Measurements from ENCODE around the gene TMEM213. TPM values are rescaled to one million over a fixed set of nuclear protein-coding genes. Genes with fewer than 3 reads are reported as not detected.

Gene TMEM213
- total and polyA plus RNA-seq, 9 of the 15 experiments (the other 6 are each of a cell fraction or from before 2014, with no cell fraction given), result not detected

GRCh38 chr7:138845711-138846110 is 47.9 kb downstream of the TMEM213 start:
- DNase-seq (ENCODE audit: extremely low read depth in 1 of 4, low spot score in 3 of 4), result no peak
- no peak for FAIRE-seq
- intact Hi-C loops (cut with micrococcal nuclease) (no loop called here), in situ Hi-C loops (cut with MboI) (no loop called here)
- no peaks in the 10 kb centered on the region for H3K9me1 ChIP-seq (ENCODE audit: control insufficient read depth, insufficient read depth, low read length)
- 0% methylated on average over 2 of the region's 2 CpGs for WGBS (ENCODE audit: insufficient coverage, low coverage, missing lambda C conversion rate)
- H3K4me1 ChIP-seq (replicated peaks in 1 of 2; ENCODE audit: control insufficient read depth in 2 of 2, insufficient read depth in 2 of 2, low read length in 2 of 2), result peaks cover 4 to 7% of the 10 kb centered on the region in 2 experiments; a peak in 4 of 5 replicates
- H3K4me2 ChIP-seq (ENCODE audit: insufficient read depth, low read length), result no peak overlapping the region
- ATAC-seq, result no peak
- H3K4me3 ChIP-seq, result no peak overlapping the region
- no peak for TF ChIP-seq ZFP36 (IDR thresholded peaks at IDR 0.05; ENCODE audit: low read depth, low read length, partially characterized antibody)
- H3K27me3 ChIP-seq (ENCODE audit: control insufficient read depth in 2 of 2, insufficient read depth in 2 of 2, low read length in 2 of 2), result peaks cover 2 to 8% of the 10 kb centered on the region in 2 experiments; a peak in 3 of 5 replicates
- ChIA-PET POLR2A (no interaction called here), CTCF (ENCODE audit: low intra/inter-chr PET ratio) (no interaction called here)
- H3K27ac ChIP-seq (ENCODE audit: extremely low read depth, low read depth, low read length), result no peak overlapping the region
- H3K9me3 ChIP-seq (replicated peaks; ENCODE audit: control insufficient read depth, insufficient read depth, low read depth, low read length), result no peaks in the 10 kb centered on the region
- no TSS peak for BruUV-seq (replicated peaks)
- no peaks in the 10 kb centered on the region for H4K20me1 ChIP-seq (replicated peaks; ENCODE audit: control insufficient read depth, insufficient read depth, low read length)
- H3K79me2 ChIP-seq (ENCODE audit: control insufficient read depth, insufficient read depth, low read length), result no peaks in the 10 kb centered on the region
- H3K9ac ChIP-seq (ENCODE audit: insufficient read depth in 1 of 2, low read depth in 2 of 2, low read length in 2 of 2), result no peak overlapping the region
- H2AFZ ChIP-seq (ENCODE audit: low read depth, low read length), result no peak overlapping the region
- no peaks in the 10 kb centered on the region for H3K36me3 ChIP-seq (ENCODE audit: control insufficient read depth, insufficient read depth, low read length)

- DNase-seq (ENCODE audit: extremely low read depth in 1 of 4, low spot score in 3 of 4) (no peak), FAIRE-seq (no peak), ATAC-seq (no peak)
- BruUV-seq (replicated peaks), result no TSS peak
- Histone ChIP-seq H4K20me1 (replicated peaks; ENCODE audit: control insufficient read depth, insufficient read depth, low read length) (no peaks in the 10 kb centered on the region), H3K27ac (ENCODE audit: extremely low read depth, low read depth, low read length) (no peak overlapping the region), H3K9me1 (ENCODE audit: control insufficient read depth, insufficient read depth, low read length) (no peaks in the 10 kb centered on the region), H3K4me2 (ENCODE audit: insufficient read depth, low read length) (no peak overlapping the region), H3K9me3 (replicated peaks; ENCODE audit: control insufficient read depth, insufficient read depth, low read depth, low read length) (no peaks in the 10 kb centered on the region), H3K36me3 (ENCODE audit: control insufficient read depth, insufficient read depth, low read length) (no peaks in the 10 kb centered on the region), H3K9ac (ENCODE audit: insufficient read depth in 1 of 2, low read depth in 2 of 2, low read length in 2 of 2) (no peak overlapping the region), H3K79me2 (ENCODE audit: control insufficient read depth, insufficient read depth, low read length) (no peaks in the 10 kb centered on the region), H3K4me3 (no peak overlapping the region), H3K4me1 (replicated peaks in 1 of 2; ENCODE audit: control insufficient read depth in 2 of 2, insufficient read depth in 2 of 2, low read length in 2 of 2) (peaks cover 4% of the 10 kb centered on the region in 2 experiments; a peak in 2 of 5 replicates), H2AFZ (ENCODE audit: low read depth, low read length) (no peak overlapping the region), H3K27me3 (ENCODE audit: control insufficient read depth in 2 of 2, insufficient read depth in 2 of 2, low read length in 2 of 2) (peaks cover 11 to 18% of the 10 kb centered on the region in 2 experiments; a peak in 4 of 5 replicates)
- 2% methylated on average over 3 of the region's 3 CpGs for WGBS (ENCODE audit: insufficient coverage, low coverage, missing lambda C conversion rate)
- intact Hi-C loops (cut with micrococcal nuclease), result no loop called here
- ChIA-PET CTCF (ENCODE audit: low intra/inter-chr PET ratio) (no interaction called here), POLR2A (no interaction called here)
- TF ChIP-seq NFE2 (IDR thresholded peaks at IDR 0.05; ENCODE audit: low read depth) (0 out of 2 replicates have a peak, but pooled peaks have one; percentile 8), CEBPG (CRISPR knock-in tag; IDR thresholded peaks at IDR 0.05) (no peak), CEBPG (tag; conservative IDR thresholded peaks at IDR 0.05 in 1 of 2, IDR thresholded peaks at IDR 0.05 in 1 of 2) (peak in 1 of 2 experiments; percentile 23; a peak in 1 of 4 replicates), ETV6 (IDR thresholded peaks at IDR 0.05; ENCODE audit: borderline replicate concordance in 1 of 2, low read depth in 2 of 2, low read length in 1 of 2) (no peak), ETV6 (CRISPR knock-in tag; IDR thresholded peaks at IDR 0.05; ENCODE audit: borderline replicate concordance) (no peak)
- in situ Hi-C loops (cut with MboI), result no loop called here
These were observed 50.5 kb downstream of the TMEM213 start for GRCh38 chr7:138848056-138848980.
